ENCODE measurements around the gene GDI2.
"Not testable (repeated sequence)": the region's sequence is repeated elsewhere in the genome, so short reads cannot be mapped to it uniquely, and the experiment has no call there.

The GDI2 gene

GRCh38 chr10:5812283-5813090 is 747 bp downstream of the GDI2 start:
- H3K27me3 ChIP-seq (replicated peaks; ENCODE audit: control insufficient read depth, insufficient read depth, low read length): no peaks in the 10 kb centered on the region
- H3K36me3 ChIP-seq (ENCODE audit: control insufficient read depth, insufficient read depth, low read length): peaks cover 2% of the 10 kb centered on the region
- H3K4me3 ChIP-seq (replicated peaks; ENCODE audit: low read depth, low read length): peak overlapping the region; percentile 93
- no peak for TF ChIP-seq CTCF (IDR thresholded peaks at IDR 0.05; ENCODE audit: insufficient read depth, low read length, poor library complexity, severe bottlenecking)
- DNase-seq (ENCODE audit: extremely low read depth, insufficient read length): peak; percentile 73

- peaks cover 2% of the 10 kb centered on the region for H3K36me3 ChIP-seq (ENCODE audit: control insufficient read depth, insufficient read depth, low read length)
- H3K27me3 ChIP-seq (replicated peaks; ENCODE audit: control insufficient read depth, insufficient read depth, low read length): no peaks in the 10 kb centered on the region
- H3K4me3 ChIP-seq (replicated peaks; ENCODE audit: low read depth, low read length): peak overlapping the region; percentile 93
- DNase-seq (ENCODE audit: extremely low read depth, insufficient read length): no peak
- no peak for TF ChIP-seq CTCF (IDR thresholded peaks at IDR 0.05; ENCODE audit: insufficient read depth, low read length, poor library complexity, severe bottlenecking)
Measured at GRCh38 chr10:5811387-5811821, 1.8 kb downstream of the GDI2 start.

- TF ChIP-seq CTCF (IDR thresholded peaks at IDR 0.05; ENCODE audit: insufficient read depth, low read length, poor library complexity, severe bottlenecking): no peak
- Histone ChIP-seq H3K27me3 (replicated peaks; ENCODE audit: control insufficient read depth, insufficient read depth, low read length) (no peaks in the 10 kb centered on the region), H3K36me3 (ENCODE audit: control insufficient read depth, insufficient read depth, low read length) (peaks cover 2% of the 10 kb centered on the region), H3K4me3 (replicated peaks; ENCODE audit: low read depth, low read length) (peak overlapping the region; percentile 93)
- DNase-seq (ENCODE audit: extremely low read depth, insufficient read length): no peak
Measured at GRCh38 chr10:5810225-5810624, 3.0 kb downstream of the GDI2 start.

- H3K36me3 ChIP-seq (ENCODE audit: control insufficient read depth, insufficient read depth, low read length): peaks cover 2% of the 10 kb centered on the region
- no peak for DNase-seq (ENCODE audit: extremely low read depth, insufficient read length)
- TF ChIP-seq CTCF (IDR thresholded peaks at IDR 0.05; ENCODE audit: insufficient read depth, low read length, poor library complexity, severe bottlenecking): no peak
- H3K4me3 ChIP-seq (replicated peaks; ENCODE audit: low read depth, low read length): peak overlapping the region; percentile 38
- no peaks in the 10 kb centered on the region for H3K27me3 ChIP-seq (replicated peaks; ENCODE audit: control insufficient read depth, insufficient read depth, low read length)
Measured at GRCh38 chr10:5809527-5810154, 3.6 kb downstream of the GDI2 start.

- not testable (repeated sequence) for DNase-seq (ENCODE audit: extremely low read depth, insufficient read length); H3K36me3 ChIP-seq (ENCODE audit: control insufficient read depth, insufficient read depth, low read length); H3K27me3 ChIP-seq (replicated peaks; ENCODE audit: control insufficient read depth, insufficient read depth, low read length)
- H3K4me3 ChIP-seq (replicated peaks; ENCODE audit: low read depth, low read length): peak overlapping the region; percentile 38; the same call in 1 of the 2 replicates
Measured at GRCh38 chr10:5808783-5809392, 4.3 kb downstream of the GDI2 start.

- Histone ChIP-seq H3K36me3 (ENCODE audit: control insufficient read depth, insufficient read depth, low read length) (peaks cover 2% of the 10 kb centered on the region), H3K4me3 (replicated peaks; ENCODE audit: low read depth, low read length) (no peak overlapping the region), H3K27me3 (replicated peaks; ENCODE audit: control insufficient read depth, insufficient read depth, low read length) (no peaks in the 10 kb centered on the region)
- TF ChIP-seq CTCF (IDR thresholded peaks at IDR 0.05; ENCODE audit: insufficient read depth, low read length, poor library complexity, severe bottlenecking): no peak
- no peak for DNase-seq (ENCODE audit: extremely low read depth, insufficient read length)
Measured at GRCh38 chr10:5806745-5807144, 6.5 kb downstream of the GDI2 start.

All from GM06990 (cell line).